SK-N-SH (cell line): ENCODE measurements around the gene RPL29. TPM values are rescaled to one million over a fixed set of nuclear protein-coding genes. Genes with fewer than 3 reads are reported as not detected.
A peak's percentile ranks its signal among the peaks of the same experiment; 100 is the strongest.

ENCODE experiments used
- CTCF ChIA-PET: fragments of 300-600, 350-600 bp; formaldehyde crosslinking; extraction: SDS; loops from one replicate; lab custom pipeline; 2021; lab: Yijun Ruan, JAX
- POLR2A ChIA-PET: fragments of 350-600 bp; sonication (Branson Sonifier 250); formaldehyde crosslinking; extraction: SDS; loops from one replicate; lab custom pipeline; 2020; ENCODE audit warnings: antibody characterized with exemption, inconsistent platforms; lab: Yijun Ruan, JAX
- DNase-seq: peaks from one replicate; pipeline ENCODE4 v3.0.0; 2012
- H2AFZ ChIP-seq: fragments of 200-600 bp; sonication (generic); 2 replicates; pipeline ENCODE4 v1.8.1; 2016; ENCODE audit warnings: antibody characterized with exemption, mild to moderate bottlenecking, low read depth
- H3F3A ChIP-seq: fragments of 200-600 bp; sonication (generic); replicated peaks from 2 replicates; pipeline ENCODE3; 2016; ENCODE audit warnings: antibody characterized with exemption, mild to moderate bottlenecking; ENCODE audit not compliant: insufficient read depth
- H3K27ac ChIP-seq, 2 experiments: fragments of 200-500 bp in 1 of 2; fragments of 200-600 bp in 1 of 2; sonication (Bioruptor generic) in 1 of 2; sonication (generic), shearing (Covaris generic) in 1 of 2; 2 replicates each; pipeline versions ENCODE4 v1.5.1 to v1.6.1; 2014 to 2016; ENCODE audit warnings: low read depth in 2 of 2, inconsistent platforms in 1 of 2, low read length in 1 of 2, mild to moderate bottlenecking in 1 of 2, mixed read lengths in 1 of 2
- H3K27me3 ChIP-seq: fragments of 200-600 bp; sonication (generic), shearing (Covaris generic); 2 replicates; pipeline ENCODE4 v1.6.1; 2016; ENCODE audit warnings: mixed run types; ENCODE audit not compliant: insufficient read depth
- H3K36me3 ChIP-seq, 2 experiments: fragments of 200-500 bp in 1 of 2; fragments of 200-600 bp in 1 of 2; sonication (Bioruptor generic) in 1 of 2; sonication (generic) in 1 of 2; replicated peaks in 1 of 2; 2 replicates each; pipeline versions ENCODE3 to v1.5.1; 2014 to 2016; ENCODE audit warnings: low read length in 1 of 2, mild to moderate bottlenecking in 1 of 2; ENCODE audit not compliant: insufficient read depth in 2 of 2, control insufficient read depth in 1 of 2
- H3K4me1 ChIP-seq, 2 experiments: fragments of 200-500 bp in 1 of 2; fragments of 200-600 bp in 1 of 2; sonication (Bioruptor generic) in 1 of 2; sonication (generic), shearing (Covaris generic) in 1 of 2; 2 replicates each; pipeline versions ENCODE4 v1.5.1 to v1.6.1; 2014 to 2016; ENCODE audit warnings: low read depth in 1 of 2, low read length in 1 of 2, mixed run types in 1 of 2; ENCODE audit not compliant: insufficient read depth in 2 of 2, control insufficient read depth in 1 of 2
- H3K4me2 ChIP-seq: fragments of 200-600 bp; sonication (generic), shearing (Covaris generic); 2 replicates; pipeline ENCODE4 v1.6.1; 2017; ENCODE audit warnings: mixed run types
- H3K4me3 ChIP-seq, 2 experiments: fragments of 200-500 bp in 1 of 2; fragments of 200-600 bp in 1 of 2; sonication (Bioruptor generic) in 1 of 2; sonication (generic), shearing (Covaris generic) in 1 of 2; 2 replicates each; pipeline versions ENCODE4 v1.5.1 to v1.8.1; 2014 to 2016; ENCODE audit warnings: low read depth in 2 of 2, inconsistent platforms in 1 of 2, low read length in 1 of 2, mild to moderate bottlenecking in 1 of 2, mixed read lengths in 1 of 2, moderate library complexity in 1 of 2
- H3K79me2 ChIP-seq: fragments of 200-600 bp; sonication (generic); 2 replicates; pipeline ENCODE4 v1.8.1; 2017; ENCODE audit warnings: mild to moderate bottlenecking; ENCODE audit not compliant: insufficient read depth
- H3K9ac ChIP-seq: fragments of 200-600 bp; sonication (generic); 2 replicates; pipeline ENCODE4 v1.6.1; 2017; ENCODE audit warnings: mixed run types
- H3K9me2 ChIP-seq: fragments of 200-600 bp; sonication (generic); 2 replicates; pipeline ENCODE4 v1.6.1; 2017; ENCODE audit warnings: mixed run types
- H3K9me3 ChIP-seq: fragments of 200-600 bp; sonication (generic); 2 replicates; pipeline ENCODE4 v1.6.1; 2017; ENCODE audit warnings: mixed run types, mild to moderate bottlenecking, moderate library complexity
- H4K20me1 ChIP-seq: fragments of 200-600 bp; sonication (generic); 2 replicates; pipeline ENCODE4 v1.6.1; 2017; ENCODE audit warnings: mild to moderate bottlenecking, mixed run types; ENCODE audit not compliant: insufficient read depth
- CHD2 ChIP-seq: fragments of 150-350 bp; IDR thresholded peaks from 2 replicates; pipeline ENCODE4 v1.6.1; 2018; ENCODE audit warnings: low read length; ENCODE audit not compliant: partially characterized antibody
- EP300 ChIP-seq, 2 experiments: IDR thresholded peaks; 2 replicates each; pipeline versions ENCODE4 v1.4.0 to v1.6.1; 2012; ENCODE audit warnings: borderline replicate concordance in 1 of 2, low read depth in 1 of 2, low read length in 1 of 2
- GATA2 ChIP-seq: sonication (generic); formaldehyde crosslinking; IDR thresholded peaks from 2 replicates; pipeline ENCODE4 v1.5.0; 2020; ENCODE audit warnings: mild to moderate bottlenecking, missing genetic modification reagents
- JUND ChIP-seq: IDR thresholded peaks from 2 replicates; pipeline ENCODE4 v1.4.0; 2012
- MEF2A ChIP-seq: IDR thresholded peaks from 2 replicates; pipeline ENCODE4 v1.4.0; 2012; ENCODE audit warnings: low read depth, borderline replicate concordance
- NFIC ChIP-seq: IDR thresholded peaks from 2 replicates; pipeline ENCODE4 v1.4.0; 2012; ENCODE audit warnings: borderline replicate concordance
- NRF1 ChIP-seq: IDR thresholded peaks from 2 replicates; pipeline ENCODE4 v1.6.1; 2012; ENCODE audit warnings: low read depth, mild to moderate bottlenecking, low read length
- RAD21 ChIP-seq: IDR thresholded peaks from 2 replicates; pipeline ENCODE4 v1.6.1; 2012; ENCODE audit warnings: mild to moderate bottlenecking, low read length
- SIN3A ChIP-seq: IDR thresholded peaks from 2 replicates; pipeline ENCODE4 v1.6.1; 2012; ENCODE audit warnings: low read depth, mild to moderate bottlenecking, low read length, moderate library complexity, borderline replicate concordance
- TEAD4 ChIP-seq: IDR thresholded peaks from 2 replicates; pipeline ENCODE4 v1.4.0; 2012; ENCODE audit warnings: mild to moderate bottlenecking, borderline replicate concordance; ENCODE audit not compliant: insufficient read depth
- YY1 ChIP-seq: IDR thresholded peaks from 2 replicates; pipeline ENCODE4 v1.4.0; 2012; ENCODE audit warnings: low read depth, mild to moderate bottlenecking
- WGBS: methylation state at CpG from one replicate; pipeline ENCODE4 v1.1.6; 2017; ENCODE audit warnings: low lambda C conversion rate; 5-methylcytosine and 5-hydroxymethylcytosine counted together
- polyA plus RNA-seq, 3 experiments: library from polyadenylated mRNA; depleted of rRNA; stranded (reverse); fragments of >200 nt; gene quantifications; 2 replicates each; pipeline ENCODE4 v1.2.3, GENCODE V29; 2012
- TF ChIP-seq, protein P1 (sequence below): IDR thresholded peaks from 2 replicates; pipeline ENCODE4 v1.4.0; 2012; ENCODE audit warnings: low read depth
- TF ChIP-seq, protein P2 (sequence below): fragments of 150-350 bp; IDR thresholded peaks from 2 replicates; pipeline ENCODE4 v1.6.1; 2017; ENCODE audit warnings: antibody characterized with exemption, low read length, low read depth, borderline replicate concordance
- TF ChIP-seq, protein P3 (sequence below): IDR thresholded peaks from 2 replicates; pipeline ENCODE4; 2012
- TF ChIP-seq, protein P4 (sequence below): IDR thresholded peaks from 2 replicates; pipeline ENCODE4 v1.4.0; 2012; ENCODE audit warnings: low read depth, borderline replicate concordance
- TF ChIP-seq, protein P5 (sequence below): IDR thresholded peaks from 2 replicates; pipeline ENCODE4 v1.6.1; 2012; ENCODE audit warnings: mild to moderate bottlenecking, low read depth, low read length, moderate library complexity

Gene RPL29
- polyA plus RNA-seq, 1 of the 3 experiments (the other 2 are of a cell fraction) = 3,173 TPM

DNA sequence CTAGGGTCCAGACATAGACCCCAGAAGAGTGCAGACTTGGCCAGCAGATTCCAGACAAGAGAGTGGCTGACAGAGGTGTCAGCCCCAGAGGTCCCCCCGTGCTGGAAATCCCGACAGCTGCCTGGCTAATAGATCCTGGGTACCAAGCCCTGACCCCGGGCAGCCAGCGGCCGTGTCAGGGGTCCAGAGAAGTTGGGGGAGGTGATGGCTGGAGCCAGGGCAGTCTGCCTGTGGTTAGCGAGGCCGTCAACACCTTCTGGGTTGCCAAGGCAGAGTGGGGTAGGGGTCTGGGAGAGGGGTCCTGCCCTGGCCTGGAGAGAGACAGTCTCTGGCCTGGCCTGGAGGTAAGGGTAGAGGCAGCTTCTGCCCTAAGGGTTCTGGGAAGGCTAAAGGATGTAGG, 25.1 kb upstream of the RPL29 start:
- H3K9me2 ChIP-seq = no peaks in the 10 kb centered on the region
- ChIA-PET POLR2A (interaction anchor here (0.7 to 1.0 kb wide), 3 partner anchors 8 to 26 kb away, joined by 3 to 4 read pairs (median 4); no protein-coding TSS in a partner anchor), CTCF (interaction anchor here (1.5 to 24.7 kb wide), 3 partner anchors 16 to 102 kb away, joined by 5 to 983 read pairs (median 159); partner anchors contain the start of gene DUSP7)
- no peaks in the 10 kb centered on the region for H3K36me3 ChIP-seq
- TF ChIP-seq CHD2 = no peak
- TF ChIP-seq NFIC = no peak
- TF ChIP-seq, protein P1, sequence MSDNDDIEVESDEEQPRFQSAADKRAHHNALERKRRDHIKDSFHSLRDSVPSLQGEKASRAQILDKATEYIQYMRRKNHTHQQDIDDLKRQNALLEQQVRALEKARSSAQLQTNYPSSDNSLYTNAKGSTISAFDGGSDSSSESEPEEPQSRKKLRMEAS = no peak
- no peak for TF ChIP-seq NRF1
- TF ChIP-seq, protein P2, sequence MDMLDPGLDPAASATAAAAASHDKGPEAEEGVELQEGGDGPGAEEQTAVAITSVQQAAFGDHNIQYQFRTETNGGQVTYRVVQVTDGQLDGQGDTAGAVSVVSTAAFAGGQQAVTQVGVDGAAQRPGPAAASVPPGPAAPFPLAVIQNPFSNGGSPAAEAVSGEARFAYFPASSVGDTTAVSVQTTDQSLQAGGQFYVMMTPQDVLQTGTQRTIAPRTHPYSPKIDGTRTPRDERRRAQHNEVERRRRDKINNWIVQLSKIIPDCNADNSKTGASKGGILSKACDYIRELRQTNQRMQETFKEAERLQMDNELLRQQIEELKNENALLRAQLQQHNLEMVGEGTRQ = no peak
- TF ChIP-seq, protein P3, sequence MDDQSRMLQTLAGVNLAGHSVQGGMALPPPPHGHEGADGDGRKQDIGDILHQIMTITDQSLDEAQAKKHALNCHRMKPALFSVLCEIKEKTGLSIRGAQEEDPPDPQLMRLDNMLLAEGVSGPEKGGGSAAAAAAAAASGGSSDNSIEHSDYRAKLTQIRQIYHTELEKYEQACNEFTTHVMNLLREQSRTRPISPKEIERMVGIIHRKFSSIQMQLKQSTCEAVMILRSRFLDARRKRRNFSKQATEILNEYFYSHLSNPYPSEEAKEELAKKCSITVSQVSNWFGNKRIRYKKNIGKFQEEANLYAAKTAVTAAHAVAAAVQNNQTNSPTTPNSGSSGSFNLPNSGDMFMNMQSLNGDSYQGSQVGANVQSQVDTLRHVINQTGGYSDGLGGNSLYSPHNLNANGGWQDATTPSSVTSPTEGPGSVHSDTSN = no peak
- no peak for TF ChIP-seq RAD21
- no peak for TF ChIP-seq TEAD4
- TF ChIP-seq MEF2A = no peak
- TF ChIP-seq JUND = no peak
- TF ChIP-seq GATA2 (CRISPR knock-in tag) = no peak
- no peak overlapping the region for H2AFZ ChIP-seq
- H3K27me3 ChIP-seq = no peaks in the 10 kb centered on the region
- no peak for DNase-seq
- H3K4me2 ChIP-seq = no peak overlapping the region
- H3K79me2 ChIP-seq = no peaks in the 10 kb centered on the region
- H3F3A ChIP-seq = peaks cover 3% of the 10 kb centered on the region
- 93% methylated on average over 7 of the region's 7 CpGs for WGBS
- H4K20me1 ChIP-seq = no peaks in the 10 kb centered on the region
- H3K9ac ChIP-seq = no peak overlapping the region
- peaks cover 20 to 82% of the 10 kb centered on the region in 2 experiments; a peak in 2 of 4 replicates for H3K4me1 ChIP-seq
- H3K9me3 ChIP-seq = no peaks in the 10 kb centered on the region
- H3K4me3 ChIP-seq = no peak overlapping the region
- H3K27ac ChIP-seq = peak overlapping the region in 1 of 2 experiments; percentile 88; a peak in 2 of 4 replicates

DNA sequence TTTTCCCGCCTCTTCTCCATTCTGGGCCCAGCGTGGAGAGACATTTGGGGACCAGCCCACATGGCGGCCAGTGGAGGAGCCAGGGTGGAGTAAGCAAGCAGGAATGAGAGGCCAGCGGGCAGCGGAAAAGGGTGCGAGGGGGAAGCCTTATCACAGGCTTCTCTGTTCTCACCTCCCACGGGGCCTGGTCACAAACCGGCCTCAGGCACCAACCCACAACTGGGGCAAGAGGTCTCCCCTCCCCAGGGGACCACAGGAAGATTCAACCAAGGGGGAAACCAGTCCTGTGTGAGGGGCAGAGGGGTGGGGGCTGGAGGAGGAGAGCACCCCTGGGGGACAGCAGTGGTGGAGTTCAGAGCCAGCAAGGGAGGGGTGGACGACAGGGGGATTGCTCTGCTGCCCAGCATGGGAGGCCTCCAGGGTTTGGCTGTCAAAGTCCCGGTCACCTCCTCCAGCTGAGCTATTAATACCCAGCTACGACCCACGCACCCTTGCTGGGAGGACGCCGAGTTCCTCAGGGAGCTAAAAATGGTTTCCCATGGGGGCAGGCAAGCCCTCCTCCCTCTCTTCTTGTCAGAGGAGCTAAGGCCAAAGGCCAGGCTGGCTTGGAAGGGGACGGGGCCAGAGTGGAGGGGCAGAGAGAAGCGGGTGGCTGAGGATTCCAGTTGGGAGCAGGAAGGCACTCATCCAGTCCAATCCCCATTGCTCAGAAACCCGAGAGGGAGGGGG, 23.8 kb upstream of the RPL29 start:
- Histone ChIP-seq H3F3A (peaks cover 3% of the 10 kb centered on the region), H3K9me2 (no peaks in the 10 kb centered on the region), H3K9ac (no peak overlapping the region), H3K4me3 (no peak overlapping the region), H3K79me2 (no peaks in the 10 kb centered on the region), H3K27ac (peak overlapping the region in 1 of 2 experiments; percentile 88; a peak in 1 of 4 replicates), H3K4me1 (peaks cover 20 to 82% of the 10 kb centered on the region in 2 experiments; a peak in 2 of 4 replicates), H3K4me2 (no peak overlapping the region), H3K36me3 (no peaks in the 10 kb centered on the region), H4K20me1 (no peaks in the 10 kb centered on the region), H3K9me3 (no peaks in the 10 kb centered on the region), H3K27me3 (no peaks in the 10 kb centered on the region), H2AFZ (no peak overlapping the region)
- POLR2A ChIA-PET = no interaction called here
- CTCF ChIA-PET = interaction anchor here (1.6 to 24.7 kb wide), 3 partner anchors 9 to 30 kb away, joined by 5 to 983 read pairs (median 159); partner anchors contain the start of gene DUSP7
- no peak for DNase-seq
- TF ChIP-seq, protein P4, sequence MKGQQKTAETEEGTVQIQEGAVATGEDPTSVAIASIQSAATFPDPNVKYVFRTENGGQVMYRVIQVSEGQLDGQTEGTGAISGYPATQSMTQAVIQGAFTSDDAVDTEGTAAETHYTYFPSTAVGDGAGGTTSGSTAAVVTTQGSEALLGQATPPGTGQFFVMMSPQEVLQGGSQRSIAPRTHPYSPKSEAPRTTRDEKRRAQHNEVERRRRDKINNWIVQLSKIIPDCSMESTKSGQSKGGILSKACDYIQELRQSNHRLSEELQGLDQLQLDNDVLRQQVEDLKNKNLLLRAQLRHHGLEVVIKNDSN = no peak
- TF ChIP-seq SIN3A (no peak), EP300 (IDR thresholded peaks at IDR 0.05; ENCODE audit: borderline replicate concordance in 1 of 2, low read depth in 1 of 2, low read length in 1 of 2) (no peak), YY1 (no peak)
- TF ChIP-seq, protein P5, sequence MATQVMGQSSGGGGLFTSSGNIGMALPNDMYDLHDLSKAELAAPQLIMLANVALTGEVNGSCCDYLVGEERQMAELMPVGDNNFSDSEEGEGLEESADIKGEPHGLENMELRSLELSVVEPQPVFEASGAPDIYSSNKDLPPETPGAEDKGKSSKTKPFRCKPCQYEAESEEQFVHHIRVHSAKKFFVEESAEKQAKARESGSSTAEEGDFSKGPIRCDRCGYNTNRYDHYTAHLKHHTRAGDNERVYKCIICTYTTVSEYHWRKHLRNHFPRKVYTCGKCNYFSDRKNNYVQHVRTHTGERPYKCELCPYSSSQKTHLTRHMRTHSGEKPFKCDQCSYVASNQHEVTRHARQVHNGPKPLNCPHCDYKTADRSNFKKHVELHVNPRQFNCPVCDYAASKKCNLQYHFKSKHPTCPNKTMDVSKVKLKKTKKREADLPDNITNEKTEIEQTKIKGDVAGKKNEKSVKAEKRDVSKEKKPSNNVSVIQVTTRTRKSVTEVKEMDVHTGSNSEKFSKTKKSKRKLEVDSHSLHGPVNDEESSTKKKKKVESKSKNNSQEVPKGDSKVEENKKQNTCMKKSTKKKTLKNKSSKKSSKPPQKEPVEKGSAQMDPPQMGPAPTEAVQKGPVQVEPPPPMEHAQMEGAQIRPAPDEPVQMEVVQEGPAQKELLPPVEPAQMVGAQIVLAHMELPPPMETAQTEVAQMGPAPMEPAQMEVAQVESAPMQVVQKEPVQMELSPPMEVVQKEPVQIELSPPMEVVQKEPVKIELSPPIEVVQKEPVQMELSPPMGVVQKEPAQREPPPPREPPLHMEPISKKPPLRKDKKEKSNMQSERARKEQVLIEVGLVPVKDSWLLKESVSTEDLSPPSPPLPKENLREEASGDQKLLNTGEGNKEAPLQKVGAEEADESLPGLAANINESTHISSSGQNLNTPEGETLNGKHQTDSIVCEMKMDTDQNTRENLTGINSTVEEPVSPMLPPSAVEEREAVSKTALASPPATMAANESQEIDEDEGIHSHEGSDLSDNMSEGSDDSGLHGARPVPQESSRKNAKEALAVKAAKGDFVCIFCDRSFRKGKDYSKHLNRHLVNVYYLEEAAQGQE = no peak
- 93% methylated on average over 13 of the region's 17 CpGs for WGBS
